OCI-LY7 (cell line): Measurements from ENCODE around the gene OTUD4.

Experiments used
- EZH2phosphoT487 ChIP-seq: fragments of 200-600 bp; sonication (generic); IDR thresholded peaks from 2 replicates; pipeline ENCODE4 v1.6.1; 2018; ENCODE audit warnings: low read depth, borderline replicate concordance, mild to moderate bottlenecking, mixed run types, antibody characterized with exemption, low read length, moderate library complexity, mixed read lengths
- TF ChIP-seq, protein P1 (sequence below): fragments of 200-600 bp; sonication (generic); conservative IDR thresholded peaks from 2 replicates; pipeline ENCODE4 v1.5.1; 2014; ENCODE audit warnings: mild to moderate bottlenecking, antibody characterized with exemption, low read length, moderate library complexity, mixed read lengths

DNA sequence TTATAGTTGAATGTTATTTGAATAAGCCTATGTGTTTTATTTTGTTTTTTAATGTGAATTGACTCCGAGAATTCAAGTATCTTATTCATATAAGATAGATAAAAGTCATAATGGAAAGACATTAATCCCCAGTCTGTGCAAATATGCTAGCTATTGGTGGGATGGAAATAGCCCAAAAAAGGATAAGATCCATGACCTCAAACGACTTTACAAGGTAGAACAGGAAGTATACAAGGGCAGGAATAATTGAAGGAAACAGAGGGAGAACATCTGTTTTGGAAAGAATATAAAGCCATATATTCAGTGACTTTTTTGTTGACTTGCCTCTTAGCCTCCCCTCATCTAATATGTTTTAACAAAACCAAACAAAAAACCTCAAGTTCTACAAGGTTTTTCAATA lies 73.3 kb downstream of the OTUD4 start:
- TF ChIP-seq, protein P1, sequence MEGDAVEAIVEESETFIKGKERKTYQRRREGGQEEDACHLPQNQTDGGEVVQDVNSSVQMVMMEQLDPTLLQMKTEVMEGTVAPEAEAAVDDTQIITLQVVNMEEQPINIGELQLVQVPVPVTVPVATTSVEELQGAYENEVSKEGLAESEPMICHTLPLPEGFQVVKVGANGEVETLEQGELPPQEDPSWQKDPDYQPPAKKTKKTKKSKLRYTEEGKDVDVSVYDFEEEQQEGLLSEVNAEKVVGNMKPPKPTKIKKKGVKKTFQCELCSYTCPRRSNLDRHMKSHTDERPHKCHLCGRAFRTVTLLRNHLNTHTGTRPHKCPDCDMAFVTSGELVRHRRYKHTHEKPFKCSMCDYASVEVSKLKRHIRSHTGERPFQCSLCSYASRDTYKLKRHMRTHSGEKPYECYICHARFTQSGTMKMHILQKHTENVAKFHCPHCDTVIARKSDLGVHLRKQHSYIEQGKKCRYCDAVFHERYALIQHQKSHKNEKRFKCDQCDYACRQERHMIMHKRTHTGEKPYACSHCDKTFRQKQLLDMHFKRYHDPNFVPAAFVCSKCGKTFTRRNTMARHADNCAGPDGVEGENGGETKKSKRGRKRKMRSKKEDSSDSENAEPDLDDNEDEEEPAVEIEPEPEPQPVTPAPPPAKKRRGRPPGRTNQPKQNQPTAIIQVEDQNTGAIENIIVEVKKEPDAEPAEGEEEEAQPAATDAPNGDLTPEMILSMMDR: no peak
- no peak for TF ChIP-seq EZH2phosphoT487
